H9 (cell line): ENCODE data around the gene PSTK. TPM values are rescaled to one million over a fixed set of nuclear protein-coding genes. Genes with fewer than 3 reads are reported as not detected.
A peak's percentile ranks its signal among the peaks of the same experiment; 100 is the strongest.

Experiments
- DNase-seq: peaks from one replicate; pipeline ENCODE4 v3.0.0-alpha.2; 2017
- H2AFZ ChIP-seq: one replicate; pipeline ENCODE4 v1.6.1; 2013; ENCODE audit warnings: mild to moderate bottlenecking, low read length, control low read depth, moderate library complexity
- H2AK5ac ChIP-seq: 2 replicates; pipeline ENCODE4 v1.6.1; 2013; ENCODE audit warnings: low read length, control low read depth, mixed read lengths; ENCODE audit not compliant: insufficient read length
- H2BK120ac ChIP-seq: one replicate; pipeline ENCODE4 v1.6.1; 2013; ENCODE audit warnings: low read depth, mild to moderate bottlenecking, low read length, control low read depth, inconsistent platforms; ENCODE audit not compliant: poor library complexity, severe bottlenecking
- H2BK12ac ChIP-seq: 2 replicates; pipeline ENCODE4 v1.6.1; 2013; ENCODE audit warnings: low read length, control low read depth, mixed read lengths, low read depth; ENCODE audit not compliant: insufficient read length
- H2BK15ac ChIP-seq: 2 replicates; pipeline ENCODE4 v1.6.1; 2013; ENCODE audit warnings: low read depth, low read length, control low read depth
- H2BK20ac ChIP-seq: one replicate; pipeline ENCODE4 v1.6.1; 2013; ENCODE audit warnings: low read depth, mild to moderate bottlenecking, low read length, control low read depth, inconsistent platforms; ENCODE audit not compliant: poor library complexity, severe bottlenecking
- H2BK5ac ChIP-seq: 2 replicates; pipeline ENCODE4 v1.6.1; 2013; ENCODE audit warnings: low read length, control low read depth, mixed read lengths; ENCODE audit not compliant: insufficient read length
- H3K14ac ChIP-seq: 2 replicates; pipeline ENCODE4 v1.6.1; 2013; ENCODE audit warnings: low read length, control low read depth; ENCODE audit not compliant: insufficient read depth
- H3K18ac ChIP-seq: 2 replicates; pipeline ENCODE4 v1.6.1; 2013; ENCODE audit warnings: low read depth, mild to moderate bottlenecking, mixed read lengths, low read length, control low read depth; ENCODE audit not compliant: insufficient read length
- H3K23ac ChIP-seq: 2 replicates; pipeline ENCODE4 v1.6.1; 2013; ENCODE audit warnings: low read length, control low read depth, mixed read lengths, low read depth; ENCODE audit not compliant: insufficient read length
- H3K23me2 ChIP-seq: 2 replicates; pipeline ENCODE4 v1.6.1; 2013; ENCODE audit warnings: low read depth, mild to moderate bottlenecking, mixed read lengths, low read length, control low read depth; ENCODE audit not compliant: insufficient read length, poor library complexity, severe bottlenecking
- H3K27ac ChIP-seq: 2 replicates; pipeline ENCODE4 v1.5.1; 2013; ENCODE audit warnings: low read length, control low read depth, mixed read lengths, low read depth; ENCODE audit not compliant: insufficient read length
- H3K27me3 ChIP-seq: 2 replicates; pipeline ENCODE4 v1.6.1; 2013; ENCODE audit warnings: low read length, control low read depth, inconsistent platforms; ENCODE audit not compliant: insufficient read depth
- H3K4ac ChIP-seq: 2 replicates; pipeline ENCODE4 v1.6.1; 2013; ENCODE audit warnings: low read depth, mild to moderate bottlenecking, control low read depth, inconsistent platforms, low read length, moderate library complexity
- H3K4me1 ChIP-seq: 2 replicates; pipeline ENCODE4 v1.6.1; 2013; ENCODE audit warnings: low read length, control low read depth, inconsistent platforms; ENCODE audit not compliant: insufficient read depth
- H3K4me2 ChIP-seq: 2 replicates; pipeline ENCODE4 v1.6.1; 2013; ENCODE audit warnings: low read length, control low read depth, mixed read lengths; ENCODE audit not compliant: insufficient read length, insufficient read depth
- H3K56ac ChIP-seq: 2 replicates; pipeline ENCODE4 v1.6.1; 2013; ENCODE audit warnings: low read depth, mild to moderate bottlenecking, mixed read lengths, low read length, control low read depth; ENCODE audit not compliant: insufficient read length
- H3K79me1 ChIP-seq: 2 replicates; pipeline ENCODE4 v1.6.1; 2013; ENCODE audit warnings: low read depth, mild to moderate bottlenecking, moderate library complexity, low read length, control low read depth, inconsistent platforms; ENCODE audit not compliant: insufficient read depth, poor library complexity, severe bottlenecking
- H3K79me2 ChIP-seq: 2 replicates; pipeline ENCODE4 v1.6.1; 2013; ENCODE audit warnings: low read length, control low read depth, inconsistent platforms; ENCODE audit not compliant: insufficient read depth
- H3K9ac ChIP-seq: 2 replicates; pipeline ENCODE4 v1.6.1; 2013; ENCODE audit warnings: low read length, control low read depth, mixed read lengths; ENCODE audit not compliant: insufficient read length; ENCODE audit errors: extremely low read depth
- H3K9me3 ChIP-seq: one replicate; pipeline ENCODE4 v1.6.1; 2013; ENCODE audit warnings: low read depth, low read length, inconsistent platforms; ENCODE audit not compliant: control insufficient read depth
- H3T11ph ChIP-seq: one replicate; pipeline ENCODE4 v1.6.1; 2013; ENCODE audit warnings: mild to moderate bottlenecking, low read length, control low read depth, inconsistent platforms
- H4K20me1 ChIP-seq: one replicate; pipeline ENCODE4 v1.6.1; 2013; ENCODE audit not compliant: control insufficient read depth, insufficient read length, insufficient read depth
- H4K5ac ChIP-seq: 2 replicates; pipeline ENCODE4 v1.6.1; 2013; ENCODE audit warnings: low read depth, mild to moderate bottlenecking, mixed read lengths, low read length, control low read depth; ENCODE audit not compliant: insufficient read length
- H4K8ac ChIP-seq: replicated peaks from 2 replicates; pipeline ENCODE4 v1.6.1; 2013; ENCODE audit warnings: low read length, control low read depth, mixed read lengths, low read depth; ENCODE audit not compliant: insufficient read length
- H4K91ac ChIP-seq: 2 replicates; pipeline ENCODE4 v1.6.1; 2013; ENCODE audit warnings: low read depth, mild to moderate bottlenecking, moderate library complexity, mixed read lengths, low read length, control low read depth; ENCODE audit not compliant: insufficient read length
- H3K27ac Mint-ChIP-seq, 3 experiments: 2 replicates in 2 of 3; 3 replicates in 1 of 3; pipeline ENCODE4 v1.8.0; 2020 to 2021; ENCODE audit warnings: mixed read lengths in 3 of 3, mild to moderate bottlenecking in 1 of 3, moderate library complexity in 1 of 3
- H3K27me3 Mint-ChIP-seq: 2 replicates; pipeline ENCODE4 v1.8.0; 2021; ENCODE audit warnings: low read depth, mild to moderate bottlenecking, moderate library complexity, mixed read lengths
- H3K36me3 Mint-ChIP-seq, 3 experiments: 2 replicates in 2 of 3; 3 replicates in 1 of 3; pipeline ENCODE4 v1.8.0; 2020 to 2021; ENCODE audit warnings: low read depth in 3 of 3, mixed read lengths in 3 of 3; ENCODE audit not compliant: insufficient read depth in 1 of 3
- H3K4me1 Mint-ChIP-seq, 2 experiments: 2 replicates each; pipeline ENCODE4 v1.8.0; 2020; ENCODE audit warnings: mixed read lengths in 2 of 2
- H3K4me3 Mint-ChIP-seq, 2 experiments: 2 replicates in 1 of 2; 3 replicates in 1 of 2; pipeline ENCODE4 v1.8.0; 2020 to 2021; ENCODE audit warnings: mild to moderate bottlenecking in 2 of 2, mixed read lengths in 2 of 2, moderate library complexity in 1 of 2
- H3K9me3 Mint-ChIP-seq, 2 experiments: 2 replicates in 1 of 2; 3 replicates in 1 of 2; pipeline ENCODE4 v1.8.0; 2020; ENCODE audit warnings: mild to moderate bottlenecking in 2 of 2, mixed read lengths in 2 of 2, moderate library complexity in 1 of 2
- CTCF ChIP-seq: fragments of 200-600 bp; sonication (generic); conservative IDR thresholded peaks from 3 replicates; pipeline ENCODE4 v1.8.0; 2021; ENCODE audit warnings: antibody characterized with exemption, mild to moderate bottlenecking
- WGBS: extraction: QIAGEN DNeasy Blood & Tissue Kit; methylation state at CpG from one replicate; pipeline ENCODE4 v1.1.7; 2013; ENCODE audit warnings: missing lambda C conversion rate, low lambda C conversion rate, mixed read lengths; ENCODE audit not compliant: insufficient read length; ENCODE audit errors: extremely low coverage; 5-methylcytosine and 5-hydroxymethylcytosine counted together
- total RNA-seq: library from RNA; stranded (reverse); gene quantifications from 2 replicates; pipeline ENCODE4 v1.2.1, GENCODE V29; 2021

PSTK gene
- total RNA-seq, 1 experiment from 2014 or later = 8.0 TPM

DNA sequence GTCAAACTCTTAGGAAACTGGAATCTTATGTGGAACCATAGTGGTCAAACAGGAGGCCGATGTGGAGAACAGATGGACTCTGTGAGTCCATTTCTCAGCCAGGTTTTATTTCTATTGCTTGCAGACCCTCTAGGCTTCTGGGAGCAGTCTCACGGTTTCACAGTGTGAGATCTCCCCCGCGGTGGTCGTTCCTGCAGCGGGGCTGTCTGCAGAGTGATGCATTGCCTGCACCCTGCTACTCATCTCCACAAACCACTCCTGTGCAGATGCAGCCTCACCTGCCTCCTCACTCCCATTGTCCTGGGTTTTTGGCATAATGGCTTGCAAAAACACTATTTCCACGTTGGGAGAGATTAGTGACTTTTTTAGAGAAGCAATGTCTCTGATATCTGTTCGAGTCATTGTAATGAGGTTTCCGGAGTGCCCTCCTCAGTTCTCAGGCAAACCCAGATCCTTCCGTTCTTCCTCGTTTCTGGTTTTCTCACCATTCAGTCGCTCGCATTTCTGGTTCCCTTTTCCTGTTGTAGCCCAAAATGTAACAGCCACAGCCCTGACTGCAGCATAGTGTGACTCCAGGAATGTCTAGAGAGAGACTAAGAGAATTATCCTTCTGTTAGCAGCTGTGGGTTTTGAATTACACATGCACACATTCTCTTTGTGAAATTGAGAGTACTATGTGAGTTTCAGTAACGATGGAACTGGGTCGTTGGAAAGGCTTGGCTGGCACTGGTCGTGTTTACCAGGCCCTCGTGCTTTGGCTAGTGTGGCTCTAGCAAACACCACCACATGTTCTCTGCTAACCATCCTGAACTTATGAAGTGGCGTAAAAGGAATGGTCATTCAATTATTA is 58.8 kb downstream of the PSTK start:
- no peak overlapping the region for H3K4me2 ChIP-seq
- no peak overlapping the region for H3K4ac ChIP-seq
- Mint-ChIP-seq H3K36me3 (peaks cover 1 to 19% (median 16%) of the 10 kb centered on the region in 3 experiments; a peak in 6 of 7 replicates), H3K27ac (peak overlapping the region in 2 of 3 experiments; percentile 22 to 25; a peak in 3 of 7 replicates), H3K4me1 (peaks cover 9 to 19% of the 10 kb centered on the region in 2 experiments), H3K9me3 (no peaks in the 10 kb centered on the region), H3K27me3 (no peaks in the 10 kb centered on the region), H3K4me3 (no peak overlapping the region)
- no peak overlapping the region for H3K27ac ChIP-seq
- no peak overlapping the region for H3K14ac ChIP-seq
- H3K79me1 ChIP-seq = no peaks in the 10 kb centered on the region
- no peak overlapping the region for H3K56ac ChIP-seq
- no peak overlapping the region for H4K8ac ChIP-seq
- H4K5ac ChIP-seq = no peak overlapping the region
- no peaks in the 10 kb centered on the region for H3K9me3 ChIP-seq
- no peak overlapping the region for H3K23ac ChIP-seq
- H3K18ac ChIP-seq = no peak overlapping the region
- no peaks in the 10 kb centered on the region; the same call in 1 of the 2 replicates for H3K4me1 ChIP-seq
- no peak overlapping the region for H4K91ac ChIP-seq
- H3K9ac ChIP-seq = no peak overlapping the region
- H2BK20ac ChIP-seq = no peak overlapping the region
- no peak overlapping the region for H2BK120ac ChIP-seq
- no peak overlapping the region for H2BK5ac ChIP-seq
- no peaks in the 10 kb centered on the region for H3K23me2 ChIP-seq
- H3T11ph ChIP-seq = no peak overlapping the region
- H3K79me2 ChIP-seq = no peaks in the 10 kb centered on the region
- H3K27me3 ChIP-seq = no peaks in the 10 kb centered on the region
- WGBS = no CpG with 5 or more reads among the region's 18 CpGs
- H4K20me1 ChIP-seq = no peaks in the 10 kb centered on the region
- DNase-seq = no peak
- H2BK12ac ChIP-seq = no peak overlapping the region
- H2BK15ac ChIP-seq = no peak overlapping the region
- no peak overlapping the region for H2AK5ac ChIP-seq
- H2AFZ ChIP-seq = no peak overlapping the region
- TF ChIP-seq CTCF = no peak
